ENCODE data around the gene CDKN2C. TPM values are rescaled to one million over a fixed set of nuclear protein-coding genes. Genes with fewer than 3 reads are reported as not detected.
"Not testable (repeated sequence)": the region's sequence is repeated elsewhere in the genome, so short reads cannot be mapped to it uniquely, and the experiment has no call there.

Gene CDKN2C
- total RNA-seq, 1 donor from 2014 or later = 0.26 TPM

- DNase-seq (ENCODE audit: low spot score, unreplicated experiment) = no peak
- no peak for TF ChIP-seq CTCF (IDR thresholded peaks at IDR 0.05; ENCODE audit: unreplicated experiment)
- H3K9me3 Mint-ChIP-seq (ENCODE audit: low read depth) = peaks cover 5% of the 10 kb centered on the region
- H3K36me3 Mint-ChIP-seq (ENCODE audit: insufficient read depth) = no peaks in the 10 kb centered on the region
- no peak overlapping the region for H3K4me3 Mint-ChIP-seq (ENCODE audit: low read depth)
- H3K4me1 Mint-ChIP-seq (ENCODE audit: low read depth) = no peaks in the 10 kb centered on the region
- peaks cover 15% of the 10 kb centered on the region for H3K27me3 Mint-ChIP-seq
- no peak overlapping the region for H3K27ac Mint-ChIP-seq
Observed at GRCh38 chr1:50993645-50994044, 23.6 kb downstream of the CDKN2C start.

DNA sequence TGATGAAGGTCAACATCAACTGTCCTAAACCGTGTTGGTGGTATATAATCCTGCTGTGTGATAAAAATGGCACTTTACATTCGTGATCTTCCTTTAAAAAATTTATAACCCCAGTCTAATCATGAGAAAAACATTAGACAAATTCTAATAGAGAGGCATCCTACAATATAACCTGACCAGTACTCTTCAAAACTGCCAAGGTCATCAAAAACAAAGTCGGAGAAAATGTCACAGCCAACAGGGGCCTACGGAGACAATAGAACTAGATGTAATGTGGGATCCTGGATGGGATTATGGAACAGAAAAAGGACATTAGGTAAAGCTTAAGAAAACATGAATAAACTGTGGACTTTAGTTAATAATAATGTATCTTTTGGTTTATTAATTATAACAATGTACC is 25.0 kb downstream of the CDKN2C start:
- Mint-ChIP-seq H3K4me3 (ENCODE audit: low read depth) (no peak overlapping the region), H3K9me3 (ENCODE audit: low read depth) (peaks cover 5% of the 10 kb centered on the region), H3K27me3 (peaks cover 12% of the 10 kb centered on the region), H3K4me1 (ENCODE audit: low read depth) (no peaks in the 10 kb centered on the region), H3K36me3 (ENCODE audit: insufficient read depth) (no peaks in the 10 kb centered on the region), H3K27ac (no peak overlapping the region)
- TF ChIP-seq CTCF (IDR thresholded peaks at IDR 0.05; ENCODE audit: unreplicated experiment) = no peak
- no peak for DNase-seq (ENCODE audit: low spot score, unreplicated experiment)

- no peak overlapping the region for H3K4me3 Mint-ChIP-seq (ENCODE audit: low read depth)
- no peak for TF ChIP-seq CTCF (IDR thresholded peaks at IDR 0.05; ENCODE audit: unreplicated experiment)
- H3K27ac Mint-ChIP-seq = no peak overlapping the region
- H3K36me3 Mint-ChIP-seq (ENCODE audit: insufficient read depth) = no peaks in the 10 kb centered on the region
- H3K27me3 Mint-ChIP-seq = peaks cover 15% of the 10 kb centered on the region
- DNase-seq (ENCODE audit: low spot score, unreplicated experiment) = no peak
- no peaks in the 10 kb centered on the region for H3K4me1 Mint-ChIP-seq (ENCODE audit: low read depth)
- peaks cover 5% of the 10 kb centered on the region for H3K9me3 Mint-ChIP-seq (ENCODE audit: low read depth)
Observed at GRCh38 chr1:50995651-50996050, 25.6 kb downstream of the CDKN2C start.

- Mint-ChIP-seq H3K27me3 (peaks cover 15% of the 10 kb centered on the region), H3K9me3 (ENCODE audit: low read depth) (peaks cover 5% of the 10 kb centered on the region), H3K27ac (no peak overlapping the region), H3K36me3 (ENCODE audit: insufficient read depth) (no peaks in the 10 kb centered on the region), H3K4me1 (ENCODE audit: low read depth) (no peaks in the 10 kb centered on the region), H3K4me3 (ENCODE audit: low read depth) (no peak overlapping the region)
- DNase-seq (ENCODE audit: low spot score, unreplicated experiment) = no peak
- no peak for TF ChIP-seq CTCF (IDR thresholded peaks at IDR 0.05; ENCODE audit: unreplicated experiment)
Observed at GRCh38 chr1:50996083-50996482, 26.0 kb downstream of the CDKN2C start.

DNA sequence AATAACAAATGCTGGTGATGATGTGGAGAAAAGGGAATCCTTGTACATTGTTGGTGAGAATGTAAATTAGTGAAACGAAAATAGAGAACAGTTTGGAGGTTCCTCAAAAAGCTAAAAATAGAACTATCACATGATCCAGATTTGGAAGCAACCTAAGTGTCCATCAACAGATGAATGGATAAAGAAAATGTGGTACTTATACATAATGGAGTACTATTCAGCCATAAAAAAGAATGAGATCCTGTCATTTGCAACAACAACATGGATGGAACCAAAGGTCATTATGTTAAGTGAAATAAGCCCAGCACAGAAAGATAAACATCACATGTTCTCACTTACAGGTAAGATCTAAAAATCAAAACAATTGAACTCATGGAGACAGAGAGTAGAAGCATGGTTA is 29.3 kb downstream of the CDKN2C start:
- not testable (repeated sequence) for H3K4me1 Mint-ChIP-seq (ENCODE audit: low read depth); H3K4me3 Mint-ChIP-seq (ENCODE audit: low read depth); H3K27ac Mint-ChIP-seq; H3K9me3 Mint-ChIP-seq (ENCODE audit: low read depth); DNase-seq (ENCODE audit: low spot score, unreplicated experiment); H3K36me3 Mint-ChIP-seq (ENCODE audit: insufficient read depth)
- peaks cover 15% of the 10 kb centered on the region for H3K27me3 Mint-ChIP-seq

DNA sequence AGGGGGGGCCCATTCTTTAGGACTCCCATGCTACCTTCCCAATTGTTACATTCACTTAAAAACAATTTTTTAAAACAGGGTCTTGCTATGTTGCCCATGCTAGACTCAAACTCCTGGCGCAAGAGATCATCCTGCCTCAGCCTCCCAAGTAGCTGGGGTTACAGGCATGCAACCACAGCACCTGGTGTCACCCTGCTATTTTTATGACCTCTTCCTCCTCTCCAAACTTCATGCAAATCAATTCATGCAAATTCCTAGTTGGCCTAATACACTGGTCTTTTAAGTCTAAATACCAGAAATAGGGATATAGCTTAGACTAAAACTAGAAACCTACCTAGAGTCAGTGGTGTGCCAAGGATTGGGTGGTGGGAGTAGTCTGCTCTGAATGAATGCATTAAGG is 30.1 kb downstream of the CDKN2C start:
- no peaks in the 10 kb centered on the region for H3K36me3 Mint-ChIP-seq (ENCODE audit: insufficient read depth)
- no peak overlapping the region for H3K27ac Mint-ChIP-seq
- peaks cover 12% of the 10 kb centered on the region for H3K27me3 Mint-ChIP-seq
- peaks cover 5% of the 10 kb centered on the region for H3K9me3 Mint-ChIP-seq (ENCODE audit: low read depth)
- DNase-seq (ENCODE audit: low spot score, unreplicated experiment) = no peak
- no peak overlapping the region for H3K4me3 Mint-ChIP-seq (ENCODE audit: low read depth)
- peaks cover 4% of the 10 kb centered on the region for H3K4me1 Mint-ChIP-seq (ENCODE audit: low read depth)
- TF ChIP-seq CTCF (IDR thresholded peaks at IDR 0.05; ENCODE audit: unreplicated experiment) = no peak

All from progenitor cell of endocrine pancreas (in vitro differentiated cells).